ENCODE data around the gene P2RX2.

- TF ChIP-seq CTCF (conservative IDR thresholded peaks at IDR 0.05; ENCODE audit: low read depth in 2 of 2) (no peak), REST (IDR thresholded peaks at IDR 0.05; ENCODE audit: unreplicated experiment) (no peak), EZH2 (IDR thresholded peaks at IDR 0.05; ENCODE audit: low read depth, unreplicated experiment) (no peak), POLR2AphosphoS5 (IDR thresholded peaks at IDR 0.05; ENCODE audit: low read depth) (no peak), ETS1 (IDR thresholded peaks at IDR 0.05) (no peak), JUNB (IDR thresholded peaks at IDR 0.05; ENCODE audit: unreplicated experiment) (no peak)
Observed at GRCh38 chr12:132649226-132649945, 30.8 kb downstream of the P2RX2 start.
